GM12875 (cell line): ENCODE data around the gene HIRA.
"Not testable (repeated sequence)": the region's sequence is repeated elsewhere in the genome, so short reads cannot be mapped to it uniquely, and the experiment has no call there.

Source experiments
- H3K4me3 ChIP-seq: one replicate; pipeline ENCODE4 v1.5.1; 2011; ENCODE audit warnings: low read depth, low read length, control low read depth
- TF ChIP-seq, protein P1 (sequence below): IDR thresholded peaks from 2 replicates; pipeline ENCODE4 v1.5.1; 2011; ENCODE audit warnings: low read depth, mild to moderate bottlenecking, control low read depth, inconsistent platforms, low read length, moderate library complexity, borderline replicate concordance; ENCODE audit not compliant: insufficient read depth

Gene HIRA

DNA sequence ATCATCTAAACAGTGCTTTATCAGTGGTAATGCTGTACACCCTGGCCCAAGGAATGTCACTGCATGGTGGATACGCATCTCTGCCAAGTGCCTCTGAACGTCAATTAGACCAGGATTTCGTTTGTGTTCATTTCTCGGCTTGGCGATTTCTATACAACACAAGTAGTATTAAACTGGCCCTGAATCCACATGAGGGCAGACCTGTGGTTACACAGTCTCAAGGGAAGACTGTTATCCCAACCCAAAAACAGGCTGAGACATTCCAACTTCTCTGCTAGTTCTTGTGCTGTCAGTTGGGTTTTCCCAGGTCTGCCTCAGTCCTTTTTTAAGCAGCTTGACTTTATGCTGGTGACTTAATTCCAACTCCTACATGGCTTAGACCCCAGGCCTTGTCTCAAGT, 58.1 kb downstream of the HIRA start:
- H3K4me3 ChIP-seq = no peak overlapping the region
- TF ChIP-seq, protein P1, sequence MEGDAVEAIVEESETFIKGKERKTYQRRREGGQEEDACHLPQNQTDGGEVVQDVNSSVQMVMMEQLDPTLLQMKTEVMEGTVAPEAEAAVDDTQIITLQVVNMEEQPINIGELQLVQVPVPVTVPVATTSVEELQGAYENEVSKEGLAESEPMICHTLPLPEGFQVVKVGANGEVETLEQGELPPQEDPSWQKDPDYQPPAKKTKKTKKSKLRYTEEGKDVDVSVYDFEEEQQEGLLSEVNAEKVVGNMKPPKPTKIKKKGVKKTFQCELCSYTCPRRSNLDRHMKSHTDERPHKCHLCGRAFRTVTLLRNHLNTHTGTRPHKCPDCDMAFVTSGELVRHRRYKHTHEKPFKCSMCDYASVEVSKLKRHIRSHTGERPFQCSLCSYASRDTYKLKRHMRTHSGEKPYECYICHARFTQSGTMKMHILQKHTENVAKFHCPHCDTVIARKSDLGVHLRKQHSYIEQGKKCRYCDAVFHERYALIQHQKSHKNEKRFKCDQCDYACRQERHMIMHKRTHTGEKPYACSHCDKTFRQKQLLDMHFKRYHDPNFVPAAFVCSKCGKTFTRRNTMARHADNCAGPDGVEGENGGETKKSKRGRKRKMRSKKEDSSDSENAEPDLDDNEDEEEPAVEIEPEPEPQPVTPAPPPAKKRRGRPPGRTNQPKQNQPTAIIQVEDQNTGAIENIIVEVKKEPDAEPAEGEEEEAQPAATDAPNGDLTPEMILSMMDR = no peak

- TF ChIP-seq, protein P1 = no peak
- no peak overlapping the region for H3K4me3 ChIP-seq
Measured at GRCh38 chr22:19371893-19372292, 59.6 kb downstream of the HIRA start.

DNA sequence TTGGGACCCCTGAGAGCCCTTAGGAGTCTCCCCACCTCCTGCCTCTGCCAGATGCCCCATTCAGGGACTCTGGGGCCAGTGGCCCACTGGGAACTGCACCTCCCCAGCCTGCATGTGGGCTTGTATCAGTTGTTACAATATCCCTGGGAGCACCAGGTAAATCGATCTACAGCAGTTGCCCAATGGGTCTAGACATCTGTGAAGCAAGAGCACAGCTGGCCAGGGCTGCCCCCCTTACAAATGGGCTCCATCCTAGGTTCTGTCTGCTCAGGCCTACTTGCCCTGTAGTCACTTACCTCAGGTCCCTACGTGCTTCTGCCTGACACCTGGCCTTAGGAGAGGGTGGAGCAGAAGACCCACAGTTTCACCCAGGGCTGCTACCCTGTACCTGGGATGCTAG, 62.7 kb downstream of the HIRA start:
- TF ChIP-seq, protein P1 = no peak
- no peak overlapping the region for H3K4me3 ChIP-seq

- no peak overlapping the region for H3K4me3 ChIP-seq
- TF ChIP-seq, protein P1 = no peak
Measured at GRCh38 chr22:19367763-19368367, 63.7 kb downstream of the HIRA start.

DNA sequence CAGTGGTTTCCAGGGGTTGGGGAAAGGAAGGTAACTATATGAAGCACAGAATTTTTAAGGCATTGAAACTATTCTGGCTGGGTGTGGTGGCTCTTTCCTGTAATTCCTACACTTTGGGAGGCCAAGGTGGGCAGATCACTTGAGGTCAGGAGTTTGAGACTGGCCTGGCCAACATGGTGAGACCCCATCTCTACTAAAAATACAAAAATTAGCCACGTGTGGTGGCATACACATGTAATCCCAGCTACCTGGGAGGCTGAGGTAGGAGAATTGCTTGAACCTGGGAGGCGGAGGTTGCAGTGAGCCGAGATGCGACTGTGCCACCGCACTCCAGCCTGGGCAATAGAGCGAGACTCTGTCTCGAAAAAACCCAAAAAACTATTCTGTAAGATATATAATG, 68.0 kb downstream of the HIRA start:
- not testable (repeated sequence) for H3K4me3 ChIP-seq

DNA sequence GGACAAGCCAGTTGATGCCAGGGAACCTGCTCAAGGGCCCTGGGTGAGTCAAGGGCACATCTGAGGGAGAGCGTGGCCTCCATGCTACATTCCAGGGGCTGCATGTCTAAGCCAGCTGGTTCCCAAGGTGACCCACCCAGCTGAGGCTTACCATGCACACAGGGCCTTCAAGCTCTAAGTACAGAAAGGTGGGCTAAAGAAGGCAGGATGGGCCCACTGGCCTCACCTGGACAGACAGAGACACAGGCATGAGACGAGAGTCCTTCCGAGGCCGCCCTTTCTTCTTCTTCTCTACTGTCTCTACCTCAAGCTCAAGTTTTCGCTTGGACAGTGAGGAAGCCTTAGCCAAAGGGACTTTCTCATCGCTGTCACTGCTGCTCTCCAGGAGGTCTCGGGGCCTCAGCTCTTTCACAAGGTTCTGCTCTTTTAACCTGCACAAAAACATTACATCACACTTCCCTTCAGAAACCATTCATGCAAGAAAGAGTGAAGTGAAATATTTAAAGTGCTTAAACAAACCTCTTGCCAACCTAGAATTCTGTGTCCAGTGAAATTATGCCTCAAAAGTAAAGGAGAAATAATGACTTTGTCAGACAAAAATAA, 69.9 kb downstream of the HIRA start:
- no peak overlapping the region for H3K4me3 ChIP-seq
- TF ChIP-seq, protein P1 = no peak

DNA sequence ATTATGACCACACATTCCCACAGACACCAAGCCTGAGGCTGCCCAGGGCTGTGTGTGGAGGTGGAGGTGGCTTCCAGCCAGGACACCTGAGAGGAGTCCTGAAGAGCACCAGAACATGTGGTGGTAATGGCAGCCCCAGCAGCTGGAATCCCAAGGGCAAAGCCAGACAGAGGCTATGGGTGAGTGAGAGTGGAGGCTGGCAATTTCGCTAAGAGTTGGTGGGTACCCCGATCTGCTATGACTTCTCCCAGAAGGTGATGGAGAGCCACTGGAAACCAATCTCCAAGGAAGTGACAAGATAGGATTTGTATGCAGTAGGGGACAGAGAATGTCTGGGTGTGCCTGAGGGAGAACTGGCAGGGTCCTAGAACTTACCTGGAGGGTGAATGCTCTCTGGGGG, 70.7 kb downstream of the HIRA start:
- TF ChIP-seq, protein P1 = no peak

DNA sequence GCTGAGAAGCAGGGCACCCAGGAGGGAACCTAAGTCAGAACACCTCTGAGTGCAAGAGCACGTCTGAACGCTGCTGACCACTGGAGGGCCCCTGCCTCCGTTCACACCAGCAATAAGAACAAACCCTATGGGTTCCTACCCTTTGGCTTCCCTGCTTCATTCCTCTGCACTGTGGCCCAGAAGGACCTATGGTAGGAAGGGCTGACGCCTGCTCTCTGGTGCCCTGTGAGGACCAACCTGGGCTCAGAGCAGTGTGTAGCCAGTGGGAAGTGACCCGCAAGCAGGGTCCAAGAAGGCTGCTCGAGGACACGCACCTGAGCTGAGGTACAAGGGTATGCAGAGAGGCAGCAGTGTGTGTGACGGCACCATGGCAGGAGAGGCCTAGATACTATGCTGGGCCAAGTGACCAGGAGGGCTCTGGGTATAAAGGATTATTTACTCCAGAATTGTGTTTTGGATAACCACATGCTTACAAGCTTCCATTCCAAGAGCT, 71.2 kb downstream of the HIRA start:
- TF ChIP-seq, protein P1 = no peak
- H3K4me3 ChIP-seq = no peak overlapping the region

More for the DNA sequence above, 70.7 kb downstream of the HIRA start:
- no peak overlapping the region for H3K4me3 ChIP-seq
